ENCODE data around the gene ANKRD6. TPM values are rescaled to one million over a fixed set of nuclear protein-coding genes. Genes with fewer than 3 reads are reported as not detected.
A peak's percentile ranks its signal among the peaks of the same experiment; 100 is the strongest.

Gene ANKRD6
- polyA plus RNA-seq, 3 donors = 0.93 to 3.0 (median 1.2) TPM

- H3K4me3 ChIP-seq (replicated peaks in 1 of 3; ENCODE audit: low read depth in 2 of 3, low read length in 3 of 3) = no peak overlapping the region
- peaks cover 84 to 85% of the 10 kb centered on the region in 2 donors for H3K36me3 Mint-ChIP-seq
- H3K27me3 ChIP-seq (ENCODE audit: control insufficient read depth in 2 of 2, insufficient read depth in 2 of 2, low read length in 2 of 2) = no peaks in the 10 kb centered on the region
- no peak for TF ChIP-seq CTCF (IDR thresholded peaks at IDR 0.05)
- H3K9me3 ChIP-seq (replicated peaks in 1 of 2; ENCODE audit: control insufficient read depth in 1 of 2, insufficient read depth in 1 of 2, low read length in 2 of 2) = no peaks in the 10 kb centered on the region
- no peaks in the 10 kb centered on the region for H3K4me1 ChIP-seq (ENCODE audit: control insufficient read depth in 1 of 2, insufficient read depth in 2 of 2, low read length in 2 of 2)
- H3K9me3 Mint-ChIP-seq = no peaks in the 10 kb centered on the region
- no peaks in the 10 kb centered on the region for H4K20me1 ChIP-seq (ENCODE audit: insufficient read depth, low read length)
- peaks cover 74 to 94% of the 10 kb centered on the region in 2 donors for H3K36me3 ChIP-seq (replicated peaks in 1 of 2; ENCODE audit: control insufficient read depth in 1 of 2, insufficient read depth in 2 of 2, low read length in 2 of 2)
- no peaks in the 10 kb centered on the region for H3K4me1 Mint-ChIP-seq
- DNase-seq = no peak
- H3K27ac Mint-ChIP-seq = no peak overlapping the region
- intact Hi-C loops (cut with micrococcal nuclease) = no loop called here
- H3K4me3 Mint-ChIP-seq = no peak overlapping the region
- no peak overlapping the region for H2AFZ ChIP-seq (ENCODE audit: insufficient read depth, low read depth, low read length, poor library complexity, severe bottlenecking)
- WGBS (ENCODE audit: insufficient coverage) = no CpG with 5 or more reads among the region's 3 CpGs
- no peak overlapping the region for H3K27ac ChIP-seq (ENCODE audit: low read depth in 1 of 2, low read length in 2 of 2)
- no peaks in the 10 kb centered on the region for H3K27me3 Mint-ChIP-seq (ENCODE audit: low read depth in 3 of 3)
- no peak overlapping the region for H3K4me2 ChIP-seq (replicated peaks; ENCODE audit: extremely low read depth, low read length, poor library complexity, severe bottlenecking)
- H3K9ac ChIP-seq (ENCODE audit: insufficient read depth, low read length, poor library complexity, severe bottlenecking) = no peak overlapping the region
- H3K79me2 ChIP-seq (ENCODE audit: insufficient read depth, low read length) = no peaks in the 10 kb centered on the region
These were observed 245.6 kb downstream of the ANKRD6 start for GRCh38 chr6:89678531-89678930.

- intact Hi-C loops (cut with micrococcal nuclease) = no loop called here
- Mint-ChIP-seq H3K9me3 (no peaks in the 10 kb centered on the region), H3K4me1 (no peaks in the 10 kb centered on the region), H3K27ac (peak overlapping the region in 2 of 7 donors; percentile 37 to 70), H3K36me3 (peaks cover 81 to 82% of the 10 kb centered on the region in 2 donors), H3K27me3 (ENCODE audit: low read depth in 3 of 3) (no peaks in the 10 kb centered on the region), H3K4me3 (no peak overlapping the region)
- no peaks in the 10 kb centered on the region for H4K20me1 ChIP-seq (ENCODE audit: insufficient read depth, low read length)
- DNase-seq = no peak
- peak overlapping the region in 1 of 2 donors; percentile 10 for H3K27ac ChIP-seq (ENCODE audit: low read depth in 1 of 2, low read length in 2 of 2)
- H3K27me3 ChIP-seq (ENCODE audit: control insufficient read depth in 2 of 2, insufficient read depth in 2 of 2, low read length in 2 of 2) = no peaks in the 10 kb centered on the region
- H2AFZ ChIP-seq (ENCODE audit: insufficient read depth, low read depth, low read length, poor library complexity, severe bottlenecking) = no peak overlapping the region
- no peak overlapping the region for H3K4me2 ChIP-seq (replicated peaks; ENCODE audit: extremely low read depth, low read length, poor library complexity, severe bottlenecking)
- H3K79me2 ChIP-seq (ENCODE audit: insufficient read depth, low read length) = no peaks in the 10 kb centered on the region
- H3K9me3 ChIP-seq (replicated peaks in 1 of 2; ENCODE audit: control insufficient read depth in 1 of 2, insufficient read depth in 1 of 2, low read length in 2 of 2) = no peaks in the 10 kb centered on the region
- no peak for TF ChIP-seq CTCF (IDR thresholded peaks at IDR 0.05)
- no peak overlapping the region for H3K4me3 ChIP-seq (replicated peaks in 1 of 3; ENCODE audit: low read depth in 2 of 3, low read length in 3 of 3)
- H3K36me3 ChIP-seq (replicated peaks in 1 of 2; ENCODE audit: control insufficient read depth in 1 of 2, insufficient read depth in 2 of 2, low read length in 2 of 2) = peaks cover 72 to 95% of the 10 kb centered on the region in 2 donors
- no peak overlapping the region for H3K9ac ChIP-seq (ENCODE audit: insufficient read depth, low read length, poor library complexity, severe bottlenecking)
- WGBS (ENCODE audit: insufficient coverage) = no CpG with 5 or more reads among the region's 6 CpGs
- no peaks in the 10 kb centered on the region for H3K4me1 ChIP-seq (ENCODE audit: control insufficient read depth in 1 of 2, insufficient read depth in 2 of 2, low read length in 2 of 2)
These were observed 246.5 kb downstream of the ANKRD6 start for GRCh38 chr6:89679215-89680120.
